ENCODE results near the gene CTNNA3.
A peak's percentile ranks its signal among the peaks of the same experiment; 100 is the strongest.

The CTNNA3 gene

GRCh38 chr10:66307826-66308225 lies 1388.2 kb downstream of the CTNNA3 start:
- no peak for DNase-seq (ENCODE audit: low spot score)

- DNase-seq (ENCODE audit: low spot score) = no peak
Measured at GRCh38 chr10:66301078-66301477, 1394.9 kb downstream of the CTNNA3 start.

- DNase-seq (ENCODE audit: low spot score) = no peak
Measured at GRCh38 chr10:66295602-66296001, 1400.4 kb downstream of the CTNNA3 start.

GRCh38 chr10:66294538-66294937 lies 1401.5 kb downstream of the CTNNA3 start:
- no peak for DNase-seq (ENCODE audit: low spot score)

GRCh38 chr10:66292922-66293321 lies 1403.1 kb downstream of the CTNNA3 start:
- no peak for DNase-seq (ENCODE audit: low spot score)

GRCh38 chr10:66292456-66292855 lies 1403.5 kb downstream of the CTNNA3 start:
- DNase-seq (ENCODE audit: low spot score) = no peak

GRCh38 chr10:66291133-66291532 lies 1404.9 kb downstream of the CTNNA3 start:
- no peak for DNase-seq (ENCODE audit: low spot score)

GRCh38 chr10:66284621-66285020 lies 1411.4 kb downstream of the CTNNA3 start:
- DNase-seq (ENCODE audit: low spot score) = no peak

- no peak for DNase-seq (ENCODE audit: low spot score)
Measured at GRCh38 chr10:66283874-66284464, 1412.0 kb downstream of the CTNNA3 start.

GRCh38 chr10:66283064-66283463 lies 1412.9 kb downstream of the CTNNA3 start:
- no peak for DNase-seq (ENCODE audit: low spot score)

- no peak for DNase-seq (ENCODE audit: low spot score)
Measured at GRCh38 chr10:66281327-66281726, 1414.7 kb downstream of the CTNNA3 start.

GRCh38 chr10:66277481-66277880 lies 1418.5 kb downstream of the CTNNA3 start:
- DNase-seq (ENCODE audit: low spot score) = no peak

- no peak for DNase-seq (ENCODE audit: low spot score)
Measured at GRCh38 chr10:66273966-66274519, 1422.0 kb downstream of the CTNNA3 start.

GRCh38 chr10:66265398-66265797 lies 1430.6 kb downstream of the CTNNA3 start:
- DNase-seq (ENCODE audit: low spot score) = no peak

GRCh38 chr10:66259836-66260235 lies 1436.2 kb downstream of the CTNNA3 start:
- no peak for DNase-seq (ENCODE audit: low spot score)

- no peak for DNase-seq (ENCODE audit: low spot score)
Measured at GRCh38 chr10:66258693-66259092, 1437.3 kb downstream of the CTNNA3 start.

- DNase-seq (ENCODE audit: low spot score) = no peak
Measured at GRCh38 chr10:66257801-66258200, 1438.2 kb downstream of the CTNNA3 start.

- no peak for DNase-seq (ENCODE audit: low spot score)
Measured at GRCh38 chr10:66252986-66253385, 1443.0 kb downstream of the CTNNA3 start.

GRCh38 chr10:66246177-66246576 lies 1449.8 kb downstream of the CTNNA3 start:
- DNase-seq (ENCODE audit: low spot score) = no peak

- no peak for DNase-seq (ENCODE audit: low spot score)
Measured at GRCh38 chr10:66244953-66245352, 1451.0 kb downstream of the CTNNA3 start.

GRCh38 chr10:66242885-66243284 lies 1453.1 kb downstream of the CTNNA3 start:
- DNase-seq (ENCODE audit: low spot score) = no peak

- no peak for DNase-seq (ENCODE audit: low spot score)
Measured at GRCh38 chr10:66239062-66239461, 1456.9 kb downstream of the CTNNA3 start.

GRCh38 chr10:66238343-66238742 lies 1457.7 kb downstream of the CTNNA3 start:
- DNase-seq (ENCODE audit: low spot score) = no peak

GRCh38 chr10:66234872-66235271 lies 1461.1 kb downstream of the CTNNA3 start:
- DNase-seq (ENCODE audit: low spot score) = peak; percentile 3

Measured in SK-N-DZ (cell line).